Neuron (in vitro differentiated cells): Measurements from ENCODE around the gene HCRTR2.
"Not testable (repeated sequence)": the region's sequence is repeated elsewhere in the genome, so short reads cannot be mapped to it uniquely, and the experiment has no call there.

Source experiments
- H2AFZ ChIP-seq: one replicate; pipeline ENCODE4 v1.6.1; 2013; ENCODE audit warnings: low read depth, mild to moderate bottlenecking, inconsistent platforms, low read length, moderate library complexity
- H3K27me3 ChIP-seq: one replicate; pipeline ENCODE4 v1.6.1; 2013; ENCODE audit warnings: low read length; ENCODE audit not compliant: insufficient read depth
- H3K36me3 ChIP-seq: one replicate; pipeline ENCODE4 v1.6.1; 2013; ENCODE audit warnings: low read length; ENCODE audit not compliant: insufficient read depth
- H3K4me1 ChIP-seq: one replicate; pipeline ENCODE4 v1.6.1; 2013; ENCODE audit warnings: low read length; ENCODE audit not compliant: insufficient read depth
- H3K4me3 ChIP-seq: 2 replicates; pipeline ENCODE4 v1.5.1; 2013; ENCODE audit warnings: mild to moderate bottlenecking, low read length, moderate library complexity
- H3K9me3 ChIP-seq: one replicate; pipeline ENCODE4 v1.6.1; 2013; ENCODE audit warnings: low read length

HCRTR2 gene

GRCh38 chr6:55174211-55175026 lies at the start of gene HCRTR2:
HCRTR2 (plus strand) TSS chr6:55174515; CDS start chr6:55174588, 73 bp downstream.
- H3K9me3 ChIP-seq, result no peaks in the 10 kb centered on the region
- H2AFZ ChIP-seq, result no peak within 1 kb of the TSS
- peaks cover 34% of the 10 kb centered on the region for H3K27me3 ChIP-seq
- H3K4me3 ChIP-seq, result peak within 1 kb of the TSS; percentile 23
- no peaks in the 10 kb centered on the region for H3K36me3 ChIP-seq
- peaks cover 11% of the 10 kb centered on the region for H3K4me1 ChIP-seq

GRCh38 chr6:55130806-55131324 lies 43.5 kb upstream of the HCRTR2 start:
- Histone ChIP-seq H3K9me3 (no peaks in the 10 kb centered on the region), H3K36me3 (no peaks in the 10 kb centered on the region), H3K27me3 (no peaks in the 10 kb centered on the region), H3K4me1 (no peaks in the 10 kb centered on the region), H3K4me3 (no peak overlapping the region), H2AFZ (no peak overlapping the region)

- H3K9me3 ChIP-seq, result no peaks in the 10 kb centered on the region
- H3K36me3 ChIP-seq, result no peaks in the 10 kb centered on the region
- no peaks in the 10 kb centered on the region for H3K4me1 ChIP-seq
- H3K27me3 ChIP-seq, result no peaks in the 10 kb centered on the region
- no peak overlapping the region for H3K4me3 ChIP-seq
- H2AFZ ChIP-seq, result no peak overlapping the region
Measured at GRCh38 chr6:55131616-55132015, 42.7 kb upstream of the HCRTR2 start.

- no peak overlapping the region for H3K4me3 ChIP-seq
- H3K27me3 ChIP-seq, result no peaks in the 10 kb centered on the region
- H2AFZ ChIP-seq, result no peak overlapping the region
- H3K36me3 ChIP-seq, result no peaks in the 10 kb centered on the region
- no peaks in the 10 kb centered on the region for H3K9me3 ChIP-seq
- H3K4me1 ChIP-seq, result no peaks in the 10 kb centered on the region
Measured at GRCh38 chr6:55136916-55137315, 37.4 kb upstream of the HCRTR2 start.

- H2AFZ ChIP-seq, result no peak overlapping the region
- H3K4me1 ChIP-seq, result no peaks in the 10 kb centered on the region
- no peaks in the 10 kb centered on the region for H3K27me3 ChIP-seq
- H3K9me3 ChIP-seq, result no peaks in the 10 kb centered on the region
- H3K4me3 ChIP-seq, result no peak overlapping the region
- no peaks in the 10 kb centered on the region for H3K36me3 ChIP-seq
Measured at GRCh38 chr6:55137929-55138693, 36.2 kb upstream of the HCRTR2 start.

- Histone ChIP-seq H2AFZ (no peak overlapping the region), H3K4me3 (no peak overlapping the region), H3K27me3 (no peaks in the 10 kb centered on the region), H3K36me3 (no peaks in the 10 kb centered on the region), H3K9me3 (no peaks in the 10 kb centered on the region), H3K4me1 (no peaks in the 10 kb centered on the region)
Measured at GRCh38 chr6:55141611-55142010, 32.7 kb upstream of the HCRTR2 start.

GRCh38 chr6:55142610-55143009 lies 31.7 kb upstream of the HCRTR2 start:
- Histone ChIP-seq H3K4me3 (no peak overlapping the region), H3K9me3 (no peaks in the 10 kb centered on the region), H3K27me3 (no peaks in the 10 kb centered on the region), H3K4me1 (no peaks in the 10 kb centered on the region), H3K36me3 (no peaks in the 10 kb centered on the region), H2AFZ (no peak overlapping the region)

- H3K27me3 ChIP-seq, result no peaks in the 10 kb centered on the region
- no peak overlapping the region for H3K4me3 ChIP-seq
- H3K36me3 ChIP-seq, result no peaks in the 10 kb centered on the region
- H2AFZ ChIP-seq, result no peak overlapping the region
- no peaks in the 10 kb centered on the region for H3K9me3 ChIP-seq
- no peaks in the 10 kb centered on the region for H3K4me1 ChIP-seq
Measured at GRCh38 chr6:55153284-55153683, 21.0 kb upstream of the HCRTR2 start.

- H3K27me3 ChIP-seq, H3K36me3 ChIP-seq, H3K4me1 ChIP-seq, H3K9me3 ChIP-seq, H3K4me3 ChIP-seq, H2AFZ ChIP-seq: not testable (repeated sequence)
Measured at GRCh38 chr6:55158784-55159183, 15.5 kb upstream of the HCRTR2 start.

- Histone ChIP-seq H2AFZ (no peak overlapping the region), H3K9me3 (no peaks in the 10 kb centered on the region), H3K27me3 (peaks cover 2% of the 10 kb centered on the region), H3K4me3 (no peak overlapping the region), H3K4me1 (no peaks in the 10 kb centered on the region), H3K36me3 (no peaks in the 10 kb centered on the region)
Measured at GRCh38 chr6:55167860-55168259, 6.5 kb upstream of the HCRTR2 start.

GRCh38 chr6:55175078-55176049 lies 1.0 kb downstream of the HCRTR2 start:
- no peak overlapping the region for H2AFZ ChIP-seq
- no peaks in the 10 kb centered on the region for H3K9me3 ChIP-seq
- H3K4me3 ChIP-seq, result peak overlapping the region; percentile 18
- no peaks in the 10 kb centered on the region for H3K36me3 ChIP-seq
- peaks cover 11% of the 10 kb centered on the region for H3K4me1 ChIP-seq
- H3K27me3 ChIP-seq, result peaks cover 34% of the 10 kb centered on the region

- no peaks in the 10 kb centered on the region for H3K36me3 ChIP-seq
- no peak overlapping the region for H3K4me3 ChIP-seq
- peaks cover 11% of the 10 kb centered on the region for H3K4me1 ChIP-seq
- H3K27me3 ChIP-seq, result peaks cover 34% of the 10 kb centered on the region
- H2AFZ ChIP-seq, result no peak overlapping the region
- H3K9me3 ChIP-seq, result no peaks in the 10 kb centered on the region
Measured at GRCh38 chr6:55176958-55177357, 2.6 kb downstream of the HCRTR2 start.
